Breast epithelium (tissue), 4 donors: ENCODE data around the gene TMLHE. TPM values are rescaled to one million over a fixed set of nuclear protein-coding genes. Genes with fewer than 3 reads are reported as not detected.
"Not testable (repeated sequence)": the region's sequence is repeated elsewhere in the genome, so short reads cannot be mapped to it uniquely, and the experiment has no call there.

Source experiments
- DNase-seq, 2 donors: peaks; one replicate each; pipeline ENCODE4 v3.0.0-alpha.2; 2019; ENCODE audit warnings: low spot score in 2 of 2
- H3K27ac ChIP-seq, 2 donors: fragments of 200-600 bp; sonication (generic) in 1 of 2; one replicate each; pipeline ENCODE4 v1.5.1; 2016 to 2019; ENCODE audit warnings: mild to moderate bottlenecking in 1 of 2
- H3K27me3 ChIP-seq, 2 donors: fragments of 200-600 bp; sonication (generic) in 1 of 2; one replicate each; pipeline versions ENCODE4 v1.5.1 to v1.6.0; 2017 to 2019; ENCODE audit warnings: control low read depth in 1 of 2, mild to moderate bottlenecking in 1 of 2
- H3K36me3 ChIP-seq: fragments of 200-600 bp; one replicate; pipeline ENCODE4 v1.5.1; 2019
- H3K4me1 ChIP-seq, 2 donors: fragments of 200-600 bp; sonication (generic); one replicate each; pipeline ENCODE4 v1.5.1; 2016 to 2019; ENCODE audit warnings: control low read depth in 1 of 2
- H3K4me3 ChIP-seq, 3 donors: fragments of 200-600 bp; sonication (generic); 1 replicate in 2 of 3; 2 replicates in 1 of 3; pipeline ENCODE4 v1.5.1; 2016 to 2019; ENCODE audit warnings: mild to moderate bottlenecking in 3 of 3, moderate library complexity in 2 of 3
- H3K9me3 ChIP-seq, 2 donors: fragments of 200-600 bp; sonication (generic) in 1 of 2; one replicate each; pipeline ENCODE4 v1.5.1; 2016 to 2019; ENCODE audit warnings: control low read depth in 1 of 2
- CTCF ChIP-seq, 3 donors: fragments of 450-650 bp; IDR thresholded peaks; one replicate each; pipeline ENCODE4 v1.5.1; 2016 to 2017; ENCODE audit warnings: antibody characterized with exemption in 3 of 3, mild to moderate bottlenecking in 3 of 3, moderate library complexity in 3 of 3
- POLR2A ChIP-seq: fragments of 450-650 bp; IDR thresholded peaks from one replicate; pipeline ENCODE4 v1.6.1; 2016; ENCODE audit warnings: antibody characterized with exemption, mild to moderate bottlenecking, moderate library complexity
- POLR2AphosphoS5 ChIP-seq, 3 donors: sonication (generic); formaldehyde crosslinking; IDR thresholded peaks; one replicate each; pipeline ENCODE4 v1.6.1; 2017; ENCODE audit warnings: antibody characterized with exemption in 3 of 3
- intact Hi-C: fragments of 100-400 bp; cut with DNase I; formaldehyde crosslinking; loops from one replicate; pipeline ENCODE4 v1.15.1; 2023; ENCODE audit warnings: low total_unique reads
- total RNA-seq, 3 donors: library from RNA; depleted of rRNA; stranded (reverse); fragments of >200 nt; gene quantifications; one replicate each; pipeline ENCODE4 v1.1.0, GENCODE V29; 2016

Gene TMLHE
- total RNA-seq, 3 donors from 2014 or later: 17.7 to 23.7 (median 19.5) TPM

GRCh38 chrX:155544881-155545280 is 67.9 kb downstream of the TMLHE start:
- Histone ChIP-seq H3K9me3 (peaks cover 0 to 37% of the 10 kb centered on the region in 2 donors), H3K4me1 (no peaks in the 10 kb centered on the region), H3K27me3 (no peaks in the 10 kb centered on the region), H3K36me3 (no peaks in the 10 kb centered on the region), H3K27ac (no peak overlapping the region), H3K4me3 (no peak overlapping the region)
- TF ChIP-seq POLR2AphosphoS5 (IDR thresholded peaks at IDR 0.05): no peak
- TF ChIP-seq CTCF (IDR thresholded peaks at IDR 0.05): no peak
- TF ChIP-seq POLR2A: no peak
- intact Hi-C loops: loop anchor here (10.0 kb wide), 1 partner anchor 1560 kb away; no protein-coding TSS in a partner anchor
- no peak for DNase-seq

- H3K36me3 ChIP-seq: no peaks in the 10 kb centered on the region
- no peaks in the 10 kb centered on the region for H3K4me1 ChIP-seq
- peaks cover 0 to 3% of the 10 kb centered on the region in 2 donors for H3K9me3 ChIP-seq
- no peak overlapping the region for H3K4me3 ChIP-seq
- intact Hi-C loops: no loop called here
- no peak for TF ChIP-seq POLR2AphosphoS5 (IDR thresholded peaks at IDR 0.05)
- no peak for TF ChIP-seq CTCF (IDR thresholded peaks at IDR 0.05)
- no peak for TF ChIP-seq POLR2A
- H3K27ac ChIP-seq: no peak overlapping the region
- DNase-seq: no peak
- no peaks in the 10 kb centered on the region for H3K27me3 ChIP-seq
Observed at GRCh38 chrX:155535866-155536265, 76.9 kb downstream of the TMLHE start.

- H3K4me3 ChIP-seq: no peak overlapping the region
- no peaks in the 10 kb centered on the region for H3K4me1 ChIP-seq
- no peaks in the 10 kb centered on the region for H3K36me3 ChIP-seq
- intact Hi-C loops: no loop called here
- no peak for TF ChIP-seq POLR2AphosphoS5 (IDR thresholded peaks at IDR 0.05)
- TF ChIP-seq CTCF (IDR thresholded peaks at IDR 0.05): no peak
- TF ChIP-seq POLR2A: no peak
- no peaks in the 10 kb centered on the region for H3K27me3 ChIP-seq
- H3K27ac ChIP-seq: no peak overlapping the region
- DNase-seq: no peak
- no peaks in the 10 kb centered on the region for H3K9me3 ChIP-seq
Observed at GRCh38 chrX:155534800-155535199, 78.0 kb downstream of the TMLHE start.

GRCh38 chrX:155527023-155527422 is 85.7 kb downstream of the TMLHE start:
- intact Hi-C loops, H3K4me1 ChIP-seq, H3K4me3 ChIP-seq, H3K27me3 ChIP-seq, DNase-seq, H3K27ac ChIP-seq, H3K36me3 ChIP-seq: not testable (repeated sequence)
- H3K9me3 ChIP-seq: peaks cover 12 to 21% of the 10 kb centered on the region in 2 donors

- intact Hi-C loops: no loop called here
- no peak for TF ChIP-seq CTCF (IDR thresholded peaks at IDR 0.05)
- TF ChIP-seq POLR2AphosphoS5 (IDR thresholded peaks at IDR 0.05): no peak
- no peak for TF ChIP-seq POLR2A
- H3K9me3 ChIP-seq: no peaks in the 10 kb centered on the region
- no peaks in the 10 kb centered on the region for H3K4me1 ChIP-seq
- H3K27ac ChIP-seq: no peak overlapping the region
- no peak for DNase-seq
- no peaks in the 10 kb centered on the region for H3K27me3 ChIP-seq
- no peaks in the 10 kb centered on the region for H3K36me3 ChIP-seq
- no peak overlapping the region for H3K4me3 ChIP-seq
Observed at GRCh38 chrX:155514225-155514624, 98.5 kb downstream of the TMLHE start.

- TF ChIP-seq POLR2AphosphoS5 (IDR thresholded peaks at IDR 0.05) (no peak), POLR2A (no peak), CTCF (IDR thresholded peaks at IDR 0.05) (no peak)
- Histone ChIP-seq H3K27me3 (no peaks in the 10 kb centered on the region), H3K36me3 (no peaks in the 10 kb centered on the region), H3K4me1 (no peaks in the 10 kb centered on the region), H3K9me3 (no peaks in the 10 kb centered on the region), H3K4me3 (no peak overlapping the region), H3K27ac (no peak overlapping the region)
- no peak for DNase-seq
- intact Hi-C loops: no loop called here
Observed at GRCh38 chrX:155505296-155505695, 107.5 kb downstream of the TMLHE start.

GRCh38 chrX:155495134-155495533 is 117.6 kb downstream of the TMLHE start:
- H3K9me3 ChIP-seq, DNase-seq, H3K27me3 ChIP-seq, H3K36me3 ChIP-seq, H3K27ac ChIP-seq, H3K4me1 ChIP-seq, intact Hi-C loops, H3K4me3 ChIP-seq: not testable (repeated sequence)

GRCh38 chrX:155491421-155491820 is 121.3 kb downstream of the TMLHE start:
- H3K27ac ChIP-seq, intact Hi-C loops, H3K4me1 ChIP-seq, H3K27me3 ChIP-seq, H3K36me3 ChIP-seq, DNase-seq, H3K4me3 ChIP-seq, H3K9me3 ChIP-seq: not testable (repeated sequence)

GRCh38 chrX:155477136-155477535 is 135.6 kb downstream of the TMLHE start:
- H3K4me3 ChIP-seq, H3K9me3 ChIP-seq, H3K27me3 ChIP-seq, H3K27ac ChIP-seq, H3K4me1 ChIP-seq, DNase-seq, intact Hi-C loops, H3K36me3 ChIP-seq: not testable (repeated sequence)
